GM20431 (cell line): ENCODE measurements around the gene ATP6V1G2.

ENCODE experiments used
- in situ Hi-C: fragments of 300-500 bp; cut with MseI, MboI; formaldehyde crosslinking; loops from one replicate; pipeline ENCODE4 v1.15.0; 2020; ENCODE audit warnings: low sequenced_read_pairs; ENCODE audit not compliant: unreplicated experiment

Gene ATP6V1G2

GRCh38 chr6:31576897-31577578 lies 30.6 kb upstream of the ATP6V1G2 start:
- in situ Hi-C loops, result no loop called here

GRCh38 chr6:31575952-31576685 lies 29.7 kb upstream of the ATP6V1G2 start:
- in situ Hi-C loops, result no loop called here

GRCh38 chr6:31575335-31575901 lies 29.0 kb upstream of the ATP6V1G2 start, which contains the start of gene TNF:
Gene TNF, plus strand, starts transcription at chr6:31575565. Its CDS starts 177 bp downstream, at chr6:31575742.
- in situ Hi-C loops, result no loop called here

- in situ Hi-C loops, result no loop called here
These were observed 28.0 kb upstream of the ATP6V1G2 start for GRCh38 chr6:31574106-31575061.

GRCh38 chr6:31573239-31574105 lies 27.1 kb upstream of the ATP6V1G2 start:
- in situ Hi-C loops, result no loop called here

GRCh38 chr6:31572041-31572911 lies 25.9 kb upstream of the ATP6V1G2 start, which contains the start of gene LTA:
Gene LTA, plus strand, starts transcription at chr6:31572289. Its CDS starts 454 bp downstream, at chr6:31572743.
- in situ Hi-C loops, result no loop called here

GRCh38 chr6:31569861-31570536 lies 23.6 kb upstream of the ATP6V1G2 start:
- in situ Hi-C loops, result no loop called here

GRCh38 chr6:31568537-31568961 lies 22.1 kb upstream of the ATP6V1G2 start:
- in situ Hi-C loops, result no loop called here

GRCh38 chr6:31567531-31568370 lies 21.3 kb upstream of the ATP6V1G2 start:
- in situ Hi-C loops, result no loop called here

GRCh38 chr6:31560697-31561058 lies 14.3 kb upstream of the ATP6V1G2 start:
- in situ Hi-C loops, result no loop called here

GRCh38 chr6:31559958-31560696 lies 13.7 kb upstream of the ATP6V1G2 start:
- in situ Hi-C loops, result no loop called here

GRCh38 chr6:31559606-31559957 lies 13.2 kb upstream of the ATP6V1G2 start:
- in situ Hi-C loops, result no loop called here

GRCh38 chr6:31558631-31559500 lies 12.5 kb upstream of the ATP6V1G2 start:
- in situ Hi-C loops, result no loop called here

- in situ Hi-C loops, result no loop called here
These were observed 11.9 kb upstream of the ATP6V1G2 start for GRCh38 chr6:31558318-31558625.
